Astrocyte of the spinal cord (primary cell): ENCODE results near the gene PHOSPHO1.

Experiments used
- DNase-seq: peaks from one replicate; pipeline ENCODE4 v3.0.0; 2011; ENCODE audit warnings: low read depth, low spot score
- H3K4me3 ChIP-seq: 2 replicates; pipeline ENCODE4 v1.5.1; 2011; ENCODE audit warnings: low read depth, mild to moderate bottlenecking, low read length, moderate library complexity
- CTCF ChIP-seq: IDR thresholded peaks from 2 replicates; pipeline ENCODE4 v1.5.1; 2012; ENCODE audit warnings: low read depth, mild to moderate bottlenecking, low read length, inconsistent platforms
- in situ Hi-C: cut with HindIII; loops from 2 replicates; pipeline ENCODE4 v1.10.0; 2017; ENCODE audit warnings: low sequenced_read_pairs

PHOSPHO1 gene

GRCh38 chr17:49219987-49220386 is 10.6 kb downstream of the PHOSPHO1 start:
- DNase-seq: no peak
- in situ Hi-C loops: no loop called here
- no peak for TF ChIP-seq CTCF
- H3K4me3 ChIP-seq: no peak overlapping the region

GRCh38 chr17:49218941-49219913 is 11.4 kb downstream of the PHOSPHO1 start:
- in situ Hi-C loops: no loop called here
- no peak for DNase-seq
- TF ChIP-seq CTCF: peak; percentile 28
- no peak overlapping the region for H3K4me3 ChIP-seq

GRCh38 chr17:49217651-49218413 is 12.8 kb downstream of the PHOSPHO1 start:
- no peak for TF ChIP-seq CTCF
- H3K4me3 ChIP-seq: no peak overlapping the region
- no peak for DNase-seq
- in situ Hi-C loops: no loop called here

- no peak for TF ChIP-seq CTCF
- DNase-seq: no peak
- no peak overlapping the region for H3K4me3 ChIP-seq
- in situ Hi-C loops: no loop called here
Measured at GRCh38 chr17:49216953-49217650, 13.5 kb downstream of the PHOSPHO1 start.

- DNase-seq: no peak
- TF ChIP-seq CTCF: no peak
- H3K4me3 ChIP-seq: no peak overlapping the region
- in situ Hi-C loops: no loop called here
Measured at GRCh38 chr17:49216482-49216881, 14.1 kb downstream of the PHOSPHO1 start.

- DNase-seq: no peak
- no peak overlapping the region for H3K4me3 ChIP-seq
- in situ Hi-C loops: no loop called here
- no peak for TF ChIP-seq CTCF
Measured at GRCh38 chr17:49214676-49215360, 15.8 kb downstream of the PHOSPHO1 start.
